ENCODE results near the gene NUF2.

Gene NUF2

GRCh38 chr1:163397451-163398200, 75.9 kb downstream of the NUF2 start:
- DNase-seq (ENCODE audit: low read depth, low spot score): no peak
- no peak overlapping the region for H3K27ac ChIP-seq

DNA sequence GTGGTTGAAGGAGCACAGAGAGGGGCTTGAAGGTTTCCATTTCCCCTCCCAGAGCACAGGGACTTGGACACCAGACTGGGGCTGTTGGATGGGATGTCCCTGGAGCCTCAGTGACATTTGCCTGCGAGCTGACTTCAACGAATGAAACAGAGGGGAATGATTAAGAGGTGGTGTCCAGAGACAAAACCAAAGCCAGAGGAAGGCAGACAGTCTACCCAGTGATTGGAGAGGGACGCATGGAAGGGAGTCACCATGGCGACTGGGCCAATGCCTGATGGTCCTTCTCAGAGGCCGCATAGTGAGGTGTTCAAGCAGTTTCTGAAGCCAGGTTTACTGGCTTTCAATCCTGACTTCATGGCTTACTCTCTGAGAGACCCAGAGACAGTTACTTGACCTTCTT, 77.2 kb downstream of the NUF2 start:
- no peak for DNase-seq (ENCODE audit: low read depth, low spot score)
- no peak overlapping the region for H3K27ac ChIP-seq

DNA sequence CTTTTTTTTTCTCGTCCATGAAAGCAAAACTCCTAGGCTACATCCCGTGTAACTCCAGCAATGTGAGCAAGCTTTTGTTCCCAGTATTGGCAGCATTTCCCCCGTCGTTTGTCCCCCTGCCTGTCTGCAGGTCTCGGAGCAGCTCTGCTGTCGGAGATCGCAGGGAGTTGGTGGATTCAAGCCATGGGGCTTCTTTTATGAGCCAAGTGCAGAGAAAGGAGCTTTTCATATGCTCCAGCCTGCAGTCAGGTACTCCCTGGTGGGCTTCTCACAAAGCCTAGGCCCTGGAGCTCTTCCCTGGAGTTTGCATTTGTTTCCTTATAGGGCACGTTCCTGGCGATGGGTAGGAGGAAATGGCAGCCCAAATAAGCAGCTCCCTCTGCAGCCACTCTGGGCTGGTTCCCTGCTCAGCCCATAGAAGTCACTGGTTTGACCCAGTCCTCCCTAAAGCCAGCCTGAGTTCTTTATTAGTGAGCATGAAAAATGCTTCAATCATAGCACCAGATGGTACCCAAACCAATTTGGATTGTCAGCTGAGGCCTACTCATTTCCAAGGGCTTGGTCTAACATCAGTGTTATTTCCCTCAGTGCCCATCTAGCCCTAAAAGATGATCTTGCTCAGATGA, 78.3 kb downstream of the NUF2 start:
- DNase-seq (ENCODE audit: low read depth, low spot score): no peak
- no peak overlapping the region for H3K27ac ChIP-seq

DNA sequence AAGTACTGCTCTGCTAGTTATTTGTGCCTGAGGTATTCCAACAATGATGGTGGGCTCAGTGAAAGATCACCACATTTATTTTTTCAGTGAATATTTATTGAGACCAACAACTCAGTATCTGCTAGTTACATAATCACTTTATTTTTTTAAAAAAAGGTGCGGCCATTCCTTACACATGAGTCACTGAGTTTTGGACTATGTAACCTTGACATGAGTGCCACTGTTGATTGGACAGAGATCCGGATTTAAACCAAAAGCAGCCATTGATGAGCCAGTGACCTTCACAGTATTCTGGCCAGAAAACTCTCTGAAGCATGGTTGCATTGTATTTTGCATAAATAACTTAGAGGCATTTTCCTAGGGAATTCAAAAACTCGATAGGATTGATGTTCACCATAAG, 79.5 kb downstream of the NUF2 start:
- H3K27ac ChIP-seq: no peak overlapping the region
- no peak for DNase-seq (ENCODE audit: low read depth, low spot score)
